ENCODE measurements around the gene KAZN.

Gene KAZN

GRCh38 chr1:14590411-14591180 is 7.9 kb upstream of the KAZN start:
- DNase-seq (ENCODE audit: extremely low read depth, insufficient read length): no peak
- no peak for TF ChIP-seq CTCF (IDR thresholded peaks at IDR 0.05; ENCODE audit: insufficient read depth, low read length, poor library complexity, severe bottlenecking)
- Histone ChIP-seq H3K27me3 (replicated peaks; ENCODE audit: control insufficient read depth, insufficient read depth, low read length) (peaks cover 1% of the 10 kb centered on the region; the same call in 1 of the 2 replicates), H3K4me3 (replicated peaks; ENCODE audit: low read depth, low read length) (no peak overlapping the region), H3K36me3 (ENCODE audit: control insufficient read depth, insufficient read depth, low read length) (no peaks in the 10 kb centered on the region)

GRCh38 chr1:14591600-14591999 is 6.9 kb upstream of the KAZN start:
- no peak for TF ChIP-seq CTCF (IDR thresholded peaks at IDR 0.05; ENCODE audit: insufficient read depth, low read length, poor library complexity, severe bottlenecking)
- Histone ChIP-seq H3K36me3 (ENCODE audit: control insufficient read depth, insufficient read depth, low read length) (no peaks in the 10 kb centered on the region), H3K4me3 (replicated peaks; ENCODE audit: low read depth, low read length) (no peak overlapping the region), H3K27me3 (replicated peaks; ENCODE audit: control insufficient read depth, insufficient read depth, low read length) (peaks cover 1% of the 10 kb centered on the region; the same call in 1 of the 2 replicates)
- DNase-seq (ENCODE audit: extremely low read depth, insufficient read length): no peak

- no peak for DNase-seq (ENCODE audit: extremely low read depth, insufficient read length)
- peaks cover 3% of the 10 kb centered on the region; the same call in 1 of the 2 replicates for H3K27me3 ChIP-seq (replicated peaks; ENCODE audit: control insufficient read depth, insufficient read depth, low read length)
These were observed 6.4 kb upstream of the KAZN start for GRCh38 chr1:14592004-14592631.

GRCh38 chr1:14593302-14593701 is 5.2 kb upstream of the KAZN start:
- TF ChIP-seq CTCF (IDR thresholded peaks at IDR 0.05; ENCODE audit: insufficient read depth, low read length, poor library complexity, severe bottlenecking): no peak
- Histone ChIP-seq H3K4me3 (replicated peaks; ENCODE audit: low read depth, low read length) (no peak overlapping the region), H3K36me3 (ENCODE audit: control insufficient read depth, insufficient read depth, low read length) (no peaks in the 10 kb centered on the region), H3K27me3 (replicated peaks; ENCODE audit: control insufficient read depth, insufficient read depth, low read length) (peaks cover 3% of the 10 kb centered on the region; the same call in 1 of the 2 replicates)
- DNase-seq (ENCODE audit: extremely low read depth, insufficient read length): no peak

More at GRCh38 chr1:14592004-14592631, 6.4 kb upstream of the KAZN start:
- Histone ChIP-seq H3K4me3 (replicated peaks; ENCODE audit: low read depth, low read length) (no peak overlapping the region), H3K36me3 (ENCODE audit: control insufficient read depth, insufficient read depth, low read length) (no peaks in the 10 kb centered on the region)
- TF ChIP-seq CTCF (IDR thresholded peaks at IDR 0.05; ENCODE audit: insufficient read depth, low read length, poor library complexity, severe bottlenecking): no peak

- no peak for DNase-seq (ENCODE audit: extremely low read depth, insufficient read length)
- Histone ChIP-seq H3K27me3 (replicated peaks; ENCODE audit: control insufficient read depth, insufficient read depth, low read length) (peaks cover 3% of the 10 kb centered on the region; the same call in 1 of the 2 replicates), H3K4me3 (replicated peaks; ENCODE audit: low read depth, low read length) (no peak overlapping the region), H3K36me3 (ENCODE audit: control insufficient read depth, insufficient read depth, low read length) (no peaks in the 10 kb centered on the region)
- no peak for TF ChIP-seq CTCF (IDR thresholded peaks at IDR 0.05; ENCODE audit: insufficient read depth, low read length, poor library complexity, severe bottlenecking)
These were observed 4.4 kb upstream of the KAZN start for GRCh38 chr1:14594045-14594444.
